SU-DHL-6 (cell line): ENCODE results near the gene MUC5AC.
"Not testable (repeated sequence)": the region's sequence is repeated elsewhere in the genome, so short reads cannot be mapped to it uniquely, and the experiment has no call there.

ENCODE experiments used
- H2AFZ ChIP-seq: fragments of 200-600 bp; sonication (generic); 2 replicates; pipeline ENCODE4 v1.6.1; 2014; ENCODE audit warnings: low read depth, mild to moderate bottlenecking, moderate library complexity, mixed read lengths, antibody characterized with exemption, low read length; ENCODE audit not compliant: severe bottlenecking
- H3F3A ChIP-seq: fragments of 200-600 bp; shearing (Covaris generic); 2 replicates; pipeline ENCODE4 v1.6.0; 2016; ENCODE audit warnings: antibody characterized with exemption, mild to moderate bottlenecking; ENCODE audit not compliant: insufficient read depth
- H3K27ac ChIP-seq: fragments of 200-600 bp; sonication (generic); 2 replicates; pipeline ENCODE4 v1.5.1; 2016; ENCODE audit warnings: low read depth, mild to moderate bottlenecking, low read length, moderate library complexity, mixed read lengths
- H3K27me3 ChIP-seq: fragments of 200-600 bp; sonication (generic), shearing (Covaris generic); 2 replicates; pipeline ENCODE4 v1.6.0; 2014; ENCODE audit warnings: mild to moderate bottlenecking, low read length
- H3K36me3 ChIP-seq: fragments of 200-600 bp; sonication (generic); 2 replicates; pipeline ENCODE4 v1.6.1; 2014; ENCODE audit warnings: mild to moderate bottlenecking, low read length, mixed read lengths
- H3K4me2 ChIP-seq: fragments of 300-600, 200-600 bp; shearing (Covaris generic), sonication (generic); 2 replicates; pipeline ENCODE4 v1.6.0; 2014; ENCODE audit warnings: low read length, low read depth, mild to moderate bottlenecking; ENCODE audit not compliant: poor library complexity, severe bottlenecking
- H3K4me3 ChIP-seq: fragments of 200-600 bp; sonication (generic); 2 replicates; pipeline ENCODE4 v1.5.1; 2014; ENCODE audit warnings: antibody characterized with exemption, low read length, mild to moderate bottlenecking, mixed read lengths; ENCODE audit not compliant: insufficient read depth, poor library complexity, severe bottlenecking
- H3K79me2 ChIP-seq: fragments of 200-600 bp; sonication (generic); 2 replicates; pipeline ENCODE4 v1.6.1; 2014; ENCODE audit warnings: mild to moderate bottlenecking, low read length, moderate library complexity; ENCODE audit not compliant: insufficient read depth
- H3K9ac ChIP-seq: fragments of 200-600 bp; sonication (generic); 2 replicates; pipeline ENCODE4 v1.7.0; 2014; ENCODE audit warnings: mild to moderate bottlenecking, low read length
- H3K9me2 ChIP-seq: fragments of 200-600 bp; sonication (generic); replicated peaks from 2 replicates; pipeline ENCODE4 v1.6.1; 2014; ENCODE audit warnings: low read length; ENCODE audit not compliant: insufficient read depth
- H3K9me3 ChIP-seq: fragments of 200-600 bp; sonication (generic); 2 replicates; pipeline ENCODE4 v1.6.1; 2014; ENCODE audit warnings: low read length, mixed read lengths; ENCODE audit not compliant: insufficient read depth
- H4K20me1 ChIP-seq: fragments of 200-600 bp; sonication (generic); 2 replicates; pipeline ENCODE4 v1.6.1; 2014; ENCODE audit warnings: low read depth, mild to moderate bottlenecking, antibody characterized with exemption, low read length, moderate library complexity, mixed read lengths
- CTCF ChIP-seq: fragments of 200-600 bp; sonication (generic); IDR thresholded peaks from one replicate; pipeline ENCODE4 v1.5.1; 2017; ENCODE audit warnings: antibody characterized with exemption, mild to moderate bottlenecking, low read length, moderate library complexity; ENCODE audit not compliant: insufficient read depth, poor library complexity, severe bottlenecking
- EZH2phosphoT487 ChIP-seq: fragments of 200-600 bp; sonication (generic), shearing (Covaris generic); conservative IDR thresholded peaks from 2 replicates; pipeline ENCODE4 v1.6.1; 2018; ENCODE audit warnings: mild to moderate bottlenecking, antibody characterized with exemption, low read length, moderate library complexity, mixed read lengths

The MUC5AC gene

GRCh38 chr11:1171985-1172728 is 14.4 kb downstream of the MUC5AC start:
- no peak overlapping the region for H3K9ac ChIP-seq
- H3K9me3 ChIP-seq, result no peaks in the 10 kb centered on the region
- no peak overlapping the region for H2AFZ ChIP-seq
- no peaks in the 10 kb centered on the region for H3K9me2 ChIP-seq
- H4K20me1 ChIP-seq, result no peaks in the 10 kb centered on the region
- H3K36me3 ChIP-seq, result no peaks in the 10 kb centered on the region
- H3K4me3 ChIP-seq, result no peak overlapping the region
- H3F3A ChIP-seq, result no peaks in the 10 kb centered on the region
- no peak overlapping the region for H3K4me2 ChIP-seq
- H3K27ac ChIP-seq, result no peak overlapping the region
- no peaks in the 10 kb centered on the region for H3K27me3 ChIP-seq
- no peaks in the 10 kb centered on the region for H3K79me2 ChIP-seq
- TF ChIP-seq EZH2phosphoT487 (no peak), CTCF (no peak)

GRCh38 chr11:1172729-1173117 is 15.0 kb downstream of the MUC5AC start:
- no peaks in the 10 kb centered on the region for H3K9me3 ChIP-seq
- no peak overlapping the region for H3K9ac ChIP-seq
- H3K4me3 ChIP-seq, result no peak overlapping the region
- H3K79me2 ChIP-seq, result no peaks in the 10 kb centered on the region
- no peaks in the 10 kb centered on the region for H3K27me3 ChIP-seq
- H3K27ac ChIP-seq, result no peak overlapping the region
- no peak overlapping the region for H3K4me2 ChIP-seq
- no peaks in the 10 kb centered on the region for H3K36me3 ChIP-seq
- no peak for TF ChIP-seq EZH2phosphoT487
- TF ChIP-seq CTCF, result no peak
- H3F3A ChIP-seq, result no peaks in the 10 kb centered on the region
- no peaks in the 10 kb centered on the region for H3K9me2 ChIP-seq
- H4K20me1 ChIP-seq, result no peaks in the 10 kb centered on the region
- no peak overlapping the region for H2AFZ ChIP-seq

- not testable (repeated sequence) for H3K36me3 ChIP-seq, H4K20me1 ChIP-seq, H3K9me2 ChIP-seq, H3K9ac ChIP-seq, H3F3A ChIP-seq, H3K79me2 ChIP-seq, H2AFZ ChIP-seq, H3K9me3 ChIP-seq, H3K4me2 ChIP-seq, H3K27me3 ChIP-seq, H3K27ac ChIP-seq, H3K4me3 ChIP-seq
Observed at GRCh38 chr11:1173396-1173795, 15.6 kb downstream of the MUC5AC start.

GRCh38 chr11:1174441-1175370 is 17.0 kb downstream of the MUC5AC start:
- Histone ChIP-seq H3K36me3 (no peaks in the 10 kb centered on the region), H3K9ac (no peak overlapping the region), H3F3A (no peaks in the 10 kb centered on the region), H3K9me3 (no peaks in the 10 kb centered on the region), H3K4me2 (no peak overlapping the region), H3K79me2 (no peaks in the 10 kb centered on the region), H2AFZ (no peak overlapping the region), H3K27me3 (no peaks in the 10 kb centered on the region), H3K9me2 (no peaks in the 10 kb centered on the region), H3K4me3 (no peak overlapping the region), H4K20me1 (no peaks in the 10 kb centered on the region), H3K27ac (no peak overlapping the region)
- TF ChIP-seq EZH2phosphoT487 (no peak), CTCF (no peak)
